ENCODE measurements around the gene MTF2.
"Not testable (repeated sequence)": the region's sequence is repeated elsewhere in the genome, so short reads cannot be mapped to it uniquely, and the experiment has no call there.

MTF2 gene

GRCh38 chr1:93148001-93148400 lies 68.9 kb downstream of the MTF2 start:
- DNase-seq, result no peak

- no peak for DNase-seq
Observed at GRCh38 chr1:93150729-93151128, 71.6 kb downstream of the MTF2 start.

- DNase-seq, result no peak
Observed at GRCh38 chr1:93151474-93151873, 72.4 kb downstream of the MTF2 start.

GRCh38 chr1:93152835-93153234 lies 73.8 kb downstream of the MTF2 start:
- DNase-seq, result no peak

- DNase-seq, result no peak
Observed at GRCh38 chr1:93154898-93155297, 75.8 kb downstream of the MTF2 start.

GRCh38 chr1:93155335-93155734 lies 76.3 kb downstream of the MTF2 start:
- peak; percentile 32 for DNase-seq

- DNase-seq, result no peak
Observed at GRCh38 chr1:93159337-93159736, 80.3 kb downstream of the MTF2 start.

- DNase-seq, result not testable (repeated sequence)
Observed at GRCh38 chr1:93163314-93163713, 84.2 kb downstream of the MTF2 start.

- no peak for DNase-seq
Observed at GRCh38 chr1:93164816-93165215, 85.7 kb downstream of the MTF2 start.

- not testable (repeated sequence) for DNase-seq
Observed at GRCh38 chr1:93165895-93166294, 86.8 kb downstream of the MTF2 start.

- DNase-seq, result no peak
Observed at GRCh38 chr1:93167006-93167405, 87.9 kb downstream of the MTF2 start.

GRCh38 chr1:93170141-93170678 lies 91.1 kb downstream of the MTF2 start:
- DNase-seq, result not testable (repeated sequence)

GRCh38 chr1:93171549-93172034 lies 92.5 kb downstream of the MTF2 start:
- no peak for DNase-seq

- no peak for DNase-seq
Observed at GRCh38 chr1:93172778-93173177, 93.7 kb downstream of the MTF2 start.

- not testable (repeated sequence) for DNase-seq
Observed at GRCh38 chr1:93174638-93175037, 95.6 kb downstream of the MTF2 start.

GRCh38 chr1:93177991-93178390 lies 98.9 kb downstream of the MTF2 start:
- DNase-seq, result no peak

- no peak for DNase-seq
Observed at GRCh38 chr1:93178418-93178817, 99.3 kb downstream of the MTF2 start.

GRCh38 chr1:93179886-93180722 lies 101.0 kb downstream of the MTF2 start, which contains the start of gene TMED5:
Gene TMED5, minus strand, starts transcription at chr1:93180413. Its CDS starts 171 bp downstream, at chr1:93180242.
- DNase-seq, result peak; percentile 99

- DNase-seq, result peak; percentile 66
Observed at GRCh38 chr1:93180723-93181613, 101.9 kb downstream of the MTF2 start, which contains the start of gene CCDC18. Gene CCDC18, plus strand, starts transcription at chr1:93180724. Its CDS starts 2,638 bp downstream, at chr1:93183362.

- no peak for DNase-seq
Observed at GRCh38 chr1:93186667-93187066, 107.6 kb downstream of the MTF2 start.
